Activated CD4-positive, alpha-beta T cell treated with anti-CD3 and anti-CD28 coated beads, Interleukin-2, amount 50 U/mL, for 1 hour (primary cell): Measurements from ENCODE around the gene RPTOR.

Source experiments
- DNase-seq: peaks from one replicate; pipeline ENCODE4 v3.0.0-alpha.2; 2020

Gene RPTOR

DNA sequence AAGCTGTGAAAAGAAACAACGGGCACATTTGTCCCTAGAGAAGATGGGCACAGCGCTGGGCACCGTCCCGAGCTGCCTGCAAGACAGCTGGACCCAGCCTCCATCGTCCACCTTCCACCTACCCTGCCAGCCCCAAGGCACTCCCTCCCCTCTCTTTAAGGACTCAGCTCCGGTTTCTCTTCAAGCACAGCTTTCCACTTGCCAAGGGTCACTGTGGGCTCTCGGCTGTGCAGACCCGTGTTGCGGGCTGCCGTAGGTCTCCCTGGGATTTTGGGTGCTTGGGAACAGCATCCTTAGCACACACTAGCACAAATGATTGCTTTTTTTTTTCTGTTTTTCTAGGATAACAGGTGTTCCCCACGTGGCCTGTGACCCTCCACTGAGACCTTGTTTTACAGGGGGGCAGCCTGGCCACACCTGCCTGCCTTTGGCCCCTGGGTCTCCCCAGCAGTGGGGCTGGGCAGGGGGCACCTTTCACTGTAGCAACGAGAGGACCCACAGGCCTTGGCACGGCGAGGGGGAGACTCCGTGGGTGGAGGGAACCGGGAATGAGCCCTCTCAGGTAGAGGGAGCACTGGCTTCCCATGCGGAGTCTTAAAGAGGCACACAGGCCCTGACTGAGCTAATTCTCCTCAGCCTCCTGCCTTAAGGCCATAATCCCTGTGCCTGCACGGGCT, 448.4 kb downstream of the RPTOR start:
- no peak for DNase-seq

DNA sequence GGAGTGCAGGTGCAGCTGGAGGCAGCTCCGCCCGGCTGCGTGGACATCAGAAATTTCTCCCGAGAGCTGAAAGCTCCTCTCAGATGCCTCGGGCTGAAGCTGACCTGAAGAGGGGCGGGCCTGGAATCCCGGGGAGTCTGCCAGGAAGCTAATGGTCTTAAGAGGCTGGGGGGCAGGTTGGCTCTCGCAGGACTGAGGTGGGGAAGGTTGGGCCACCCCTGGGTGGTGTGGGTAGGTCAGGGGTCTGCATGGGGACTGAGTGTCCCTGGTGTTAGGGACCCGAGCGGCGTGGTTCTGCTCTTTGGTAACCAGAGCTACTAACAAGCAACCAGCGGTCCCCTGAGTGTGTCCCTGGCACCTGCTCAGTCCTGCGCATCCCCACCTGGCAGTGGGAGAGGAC, 450.5 kb downstream of the RPTOR start:
- no peak for DNase-seq

- DNase-seq, result no peak
Observed at GRCh38 chr17:80996422-80997305, 452.0 kb downstream of the RPTOR start.

DNA sequence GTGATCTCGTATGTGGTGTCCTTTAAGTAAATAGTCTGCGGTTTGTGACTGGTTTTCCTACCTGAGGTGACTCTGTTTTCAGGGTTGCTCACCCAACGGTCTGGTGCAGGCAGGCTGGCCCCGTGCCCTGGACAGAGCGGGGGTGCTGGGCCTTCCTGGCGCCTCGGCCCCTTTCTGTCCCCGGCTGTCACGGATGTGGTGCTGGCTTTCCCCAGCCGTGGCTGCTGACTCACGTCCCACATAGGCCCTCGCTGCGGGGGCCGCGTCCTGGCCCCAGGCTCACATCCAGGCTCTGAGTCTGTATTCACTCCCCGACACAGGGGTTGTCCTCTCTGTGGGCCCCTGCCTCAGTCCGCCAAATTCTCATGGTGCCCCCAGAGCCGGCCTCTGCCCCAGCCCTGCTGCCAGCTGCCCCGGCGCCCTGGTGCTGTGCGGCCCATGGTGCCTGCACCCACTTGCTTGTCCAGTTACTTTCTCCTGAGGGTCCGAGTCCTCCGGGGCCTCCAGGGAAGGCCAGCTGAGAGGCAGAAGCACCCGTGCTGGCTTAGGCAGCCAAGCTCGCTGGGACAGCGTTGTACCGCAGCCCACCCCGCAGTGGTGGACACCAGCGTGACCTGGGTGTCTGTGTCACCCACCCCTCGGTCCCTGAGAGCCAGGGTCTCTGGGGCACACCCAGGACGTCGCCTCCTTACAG, 452.9 kb downstream of the RPTOR start:
- no peak for DNase-seq

DNA sequence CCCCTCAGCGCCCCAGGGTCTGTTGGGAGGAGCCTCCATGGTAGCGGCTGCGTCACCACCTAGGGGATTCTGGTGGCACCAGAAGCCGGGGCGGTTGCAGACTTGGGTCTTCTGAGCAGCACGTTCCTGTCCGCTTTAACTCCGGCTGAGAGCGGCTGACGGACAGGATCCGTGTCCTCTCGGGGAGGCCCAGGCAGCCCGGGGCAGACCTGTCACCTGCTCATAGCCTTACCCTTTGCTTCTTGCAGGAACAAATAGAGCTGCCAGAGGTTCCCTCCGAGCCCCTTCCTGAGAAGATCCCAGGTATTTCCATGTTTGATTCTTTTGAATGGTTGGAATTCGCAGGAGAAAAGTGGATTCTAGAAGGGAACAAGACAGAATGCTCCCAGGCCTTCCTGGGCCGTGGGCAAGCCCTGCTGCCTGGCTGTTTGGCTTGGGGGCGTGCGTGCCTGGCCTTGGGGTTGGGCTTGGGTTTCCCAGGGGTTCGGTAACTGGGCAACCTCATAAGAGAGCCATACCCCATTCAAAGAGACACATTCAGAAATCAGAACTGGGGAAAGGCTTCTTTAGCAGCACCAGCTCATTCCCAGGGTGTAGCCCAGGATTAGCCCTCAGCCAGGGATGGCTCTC, 453.6 kb downstream of the RPTOR start:
- no peak for DNase-seq

DNA sequence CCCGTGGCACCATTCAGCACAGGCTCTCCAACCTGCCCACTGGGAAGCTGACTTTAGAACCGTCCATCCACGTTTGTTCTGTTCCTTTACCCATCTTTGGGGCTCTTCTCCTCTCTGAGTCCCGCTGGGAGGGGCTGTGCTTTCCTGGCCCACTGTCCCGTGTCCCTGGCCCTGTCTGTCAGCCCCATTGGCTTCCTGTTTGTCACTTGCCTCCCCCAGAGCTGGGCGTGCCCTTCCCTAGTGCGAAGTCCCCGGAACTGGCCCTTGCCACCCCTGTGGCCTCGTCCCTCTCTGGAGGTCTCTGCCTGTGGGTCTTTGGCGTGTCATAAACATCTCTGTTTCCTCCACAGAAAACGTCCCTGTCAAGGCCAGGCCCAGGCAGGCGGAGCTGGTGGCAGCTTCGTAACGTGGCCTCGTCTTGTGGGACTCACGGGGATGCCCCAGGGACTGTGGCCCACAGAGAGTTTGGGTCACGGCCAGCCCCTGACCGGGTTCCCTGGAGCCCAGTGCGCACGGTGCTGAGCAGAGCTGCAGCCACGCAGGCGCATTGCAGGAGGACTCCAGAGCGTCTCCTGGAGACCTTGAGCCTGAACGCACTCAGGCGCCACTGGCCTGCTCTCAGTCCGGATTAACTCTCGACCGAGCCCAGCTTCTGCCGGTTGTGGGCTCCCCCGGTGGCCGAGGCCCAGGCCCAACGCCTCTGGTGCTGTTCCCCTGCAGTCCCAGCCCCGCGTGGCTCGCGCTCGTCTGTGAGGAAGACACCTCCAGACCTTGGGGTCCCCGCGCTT, 454.3 kb downstream of the RPTOR start:
- no peak for DNase-seq

GRCh38 chr17:80999536-81000333, 455.1 kb downstream of the RPTOR start:
- no peak for DNase-seq

- DNase-seq, result no peak
Observed at GRCh38 chr17:81000334-81000630, 455.6 kb downstream of the RPTOR start.

DNA sequence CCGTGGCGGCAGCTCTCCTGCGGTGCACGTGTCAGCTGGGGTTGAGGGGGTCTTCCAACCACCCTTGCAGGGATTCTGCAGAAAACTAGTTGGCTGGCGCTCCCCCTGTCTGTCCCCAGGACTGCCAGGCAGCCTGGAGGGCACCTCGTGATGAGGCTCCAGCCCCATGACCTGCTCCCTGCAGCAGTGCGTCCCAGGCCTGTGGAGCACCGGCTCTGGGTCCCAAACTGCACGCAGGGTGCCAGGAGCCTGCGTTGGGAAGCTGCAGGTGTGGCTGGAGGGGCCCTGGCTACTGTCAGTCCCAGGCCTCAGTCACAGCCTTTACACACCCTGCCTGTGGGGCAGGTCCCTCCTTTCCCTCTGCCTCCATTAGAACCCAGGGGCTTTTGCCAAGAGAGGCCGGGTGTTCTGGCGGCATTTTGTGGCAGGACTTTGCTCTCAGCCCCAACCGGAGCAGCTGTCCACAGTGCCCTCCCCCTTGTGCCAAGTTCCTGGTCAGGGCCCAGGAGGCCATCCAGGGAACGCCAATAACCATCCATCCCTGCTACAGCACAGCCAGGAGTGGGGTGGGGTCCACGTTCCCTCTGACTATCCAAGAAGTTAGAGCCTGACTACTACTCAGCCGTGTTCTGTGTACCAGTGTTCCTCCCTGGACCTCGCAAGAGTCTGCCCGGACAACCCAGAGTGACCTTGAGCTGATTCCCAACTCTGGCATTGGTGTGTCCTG, 456.2 kb downstream of the RPTOR start:
- no peak for DNase-seq

GRCh38 chr17:81002013-81002384, 457.4 kb downstream of the RPTOR start:
- no peak for DNase-seq

GRCh38 chr17:81002409-81003361, 458.0 kb downstream of the RPTOR start:
- no peak for DNase-seq

DNA sequence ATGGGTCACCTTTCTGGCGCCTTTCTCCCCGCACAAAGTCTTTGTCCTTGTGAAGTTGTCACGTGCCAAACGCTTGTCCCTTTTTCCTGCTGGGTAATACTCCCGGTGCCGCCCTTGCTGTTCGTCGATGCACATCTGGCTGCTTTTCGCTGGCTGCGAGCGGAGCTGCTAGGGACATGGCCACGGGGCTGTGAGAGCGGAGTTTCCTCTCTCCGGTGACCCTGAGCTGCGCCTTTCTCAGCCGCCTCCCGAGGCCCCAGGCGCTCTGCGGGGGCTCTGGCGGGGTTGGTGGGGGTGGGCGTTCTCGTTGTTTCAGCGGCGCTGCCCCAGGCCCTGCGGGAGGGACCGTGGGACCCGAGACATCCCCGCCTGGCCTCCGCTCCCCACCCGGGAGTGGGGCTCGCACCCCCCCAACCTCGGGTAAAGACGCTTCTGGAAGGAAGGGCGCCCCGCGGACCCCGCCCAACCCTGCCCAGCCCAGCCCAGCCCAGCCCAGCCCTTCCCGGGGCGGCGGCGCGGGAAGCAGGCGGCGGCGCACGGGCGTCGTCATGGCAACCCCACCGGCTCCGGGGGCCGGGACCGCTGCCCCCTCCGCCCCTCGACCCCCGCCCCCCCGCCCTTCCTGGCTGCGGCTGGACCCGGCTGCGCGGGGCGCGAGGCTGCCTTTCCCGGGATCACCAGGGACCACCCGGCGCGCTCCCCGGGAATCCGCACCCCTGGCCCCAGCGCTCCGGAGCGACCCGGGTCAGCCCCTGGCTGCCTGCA, 459.3 kb downstream of the RPTOR start:
- DNase-seq, result no peak

- no peak for DNase-seq
Observed at GRCh38 chr17:81006891-81007290, 462.3 kb downstream of the RPTOR start.

DNA sequence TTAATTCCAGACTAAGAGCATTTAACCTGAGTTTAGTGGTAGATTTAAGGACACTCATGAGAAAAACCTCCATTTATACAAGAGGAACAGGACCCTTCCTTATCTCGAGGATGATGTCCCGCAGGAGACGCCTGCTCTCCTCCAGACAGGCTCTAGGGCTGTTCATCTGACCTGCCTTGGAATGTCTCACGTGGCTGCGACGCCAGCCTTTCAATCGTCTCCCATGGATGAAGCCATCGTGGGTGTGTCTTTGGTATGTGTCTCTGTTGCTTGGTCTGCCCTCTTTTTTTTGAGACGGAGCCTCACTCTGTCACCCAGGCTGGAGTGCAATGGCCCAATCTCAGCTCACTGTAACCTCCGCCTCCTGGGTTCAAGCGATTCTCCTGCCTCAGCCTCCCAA, 463.5 kb downstream of the RPTOR start:
- DNase-seq, result no peak

GRCh38 chr17:81009136-81009535, 464.5 kb downstream of the RPTOR start:
- no peak for DNase-seq

DNA sequence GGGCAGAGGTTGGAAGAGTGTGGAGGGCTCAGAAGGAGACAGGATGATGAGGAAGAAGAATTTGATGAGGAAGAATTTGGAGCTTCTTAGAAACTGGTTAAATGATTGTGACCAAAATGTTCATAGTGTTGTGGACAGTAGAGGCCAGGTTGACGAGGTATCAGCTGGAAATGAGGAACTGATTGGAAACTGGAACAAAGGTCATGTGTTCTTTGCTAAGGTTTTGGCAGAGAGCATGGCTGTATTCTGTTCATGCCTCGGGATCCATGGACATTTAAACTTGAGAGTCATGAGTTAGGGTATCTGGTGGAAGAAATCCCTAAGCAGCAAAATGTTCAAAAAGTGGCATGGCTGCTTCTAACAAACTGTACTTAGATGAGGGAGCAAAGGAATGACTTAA, 466.3 kb downstream of the RPTOR start:
- DNase-seq, result no peak

DNA sequence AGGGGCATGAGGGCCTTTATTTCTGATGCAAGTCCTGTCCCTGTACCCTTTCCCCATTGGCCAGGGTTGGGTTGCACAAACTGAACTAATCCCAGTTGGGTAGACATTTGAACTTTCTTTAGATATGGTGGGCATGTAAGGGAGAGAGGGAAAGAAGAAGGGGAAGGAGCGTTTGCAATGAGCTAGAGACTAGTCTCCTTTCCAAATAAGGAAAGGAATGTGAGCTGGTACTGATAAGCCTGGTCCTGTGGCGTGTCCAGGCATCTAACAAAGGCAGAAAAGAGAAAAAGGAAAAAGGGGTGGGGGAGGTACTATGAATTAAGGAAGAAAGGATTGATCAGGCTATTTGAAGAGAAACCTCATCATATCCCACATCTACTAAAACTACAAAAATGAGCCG, 467.3 kb downstream of the RPTOR start:
- no peak for DNase-seq

DNA sequence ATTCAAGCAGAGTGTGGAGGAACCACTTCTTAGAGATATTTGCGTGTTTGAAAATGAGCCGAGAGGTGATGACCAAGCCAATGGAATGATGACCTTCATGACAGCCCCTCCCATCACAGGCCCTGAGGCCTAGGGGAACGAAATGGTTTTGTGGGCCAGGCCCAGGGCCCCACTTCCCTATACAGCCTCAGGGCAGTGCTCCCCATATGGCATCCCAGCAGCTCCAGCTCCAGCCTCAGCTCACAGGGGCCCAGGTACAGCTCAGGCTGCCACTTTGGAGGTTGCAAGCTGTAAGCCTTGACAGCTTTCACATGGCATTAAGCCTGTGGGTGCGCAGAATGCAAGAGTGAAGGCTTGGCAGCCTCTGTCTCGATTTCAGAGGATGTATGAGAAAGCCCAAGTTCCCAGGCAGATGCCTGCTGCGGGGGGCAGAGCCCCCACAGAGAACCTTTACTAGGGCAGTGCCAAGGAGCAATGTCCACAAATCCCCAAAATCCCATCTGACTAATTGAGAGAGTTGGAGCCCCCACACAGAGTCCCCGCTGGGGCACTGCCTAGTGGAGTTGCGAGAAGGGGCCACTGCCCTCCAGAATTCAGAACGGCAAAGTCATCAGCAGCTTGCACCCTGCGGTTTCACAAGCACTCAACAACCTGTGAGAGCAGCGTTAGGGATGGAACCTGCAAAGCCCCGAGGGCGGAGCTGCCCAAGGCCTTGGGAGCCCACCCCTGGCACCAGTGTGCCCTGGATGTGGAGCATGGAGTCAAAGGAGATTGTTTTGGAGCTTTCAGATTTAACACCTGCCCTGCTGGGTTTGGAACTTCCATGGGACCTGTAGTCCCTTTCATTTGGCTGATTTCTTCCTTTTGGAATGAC, 468.2 kb downstream of the RPTOR start:
- no peak for DNase-seq
